Activated B cell treated with CpG ODN at 0.5 μM for 24 hours (primary cell): ENCODE data around the gene TBC1D22A. TPM values are rescaled to one million over a fixed set of nuclear protein-coding genes. Genes with fewer than 3 reads are reported as not detected.

Experiments used
- ATAC-seq: fragments of 200-7000 bp; cut with Tn5 transposase; one replicate; pipeline ENCODE4 v1.10.0; 2021; ENCODE audit warnings: low read depth, mild to moderate bottlenecking, moderate library complexity
- CTCF ChIA-PET: fragments of 350-600 bp; sonication (Branson Sonifier 250); formaldehyde crosslinking; loops from one replicate; lab custom pipeline; 2021; ENCODE audit warnings: antibody characterized with exemption; lab: Charles Lee
- POLR2A ChIA-PET: fragments of 350-600 bp; sonication (Branson Sonifier 250); formaldehyde crosslinking; loops from one replicate; lab custom pipeline; 2021; ENCODE audit warnings: antibody characterized with exemption; lab: Charles Lee
- DNase-seq: peaks from one replicate; pipeline ENCODE4 v3.0.0; 2022
- H3K27ac Mint-ChIP-seq: one replicate; pipeline ENCODE4 v1.8.0; 2020; ENCODE audit warnings: mixed read lengths
- H3K27me3 Mint-ChIP-seq: one replicate; pipeline ENCODE4 v1.8.0; 2021; ENCODE audit warnings: mixed read lengths
- H3K36me3 Mint-ChIP-seq: one replicate; pipeline ENCODE4 v1.8.0; 2021; ENCODE audit warnings: low read depth, mixed read lengths
- H3K4me1 Mint-ChIP-seq: one replicate; pipeline ENCODE4 v1.8.0; 2021; ENCODE audit warnings: mixed read lengths
- H3K4me3 Mint-ChIP-seq: one replicate; pipeline ENCODE4 v1.8.0; 2020; ENCODE audit warnings: mild to moderate bottlenecking, mixed read lengths
- H3K9me3 Mint-ChIP-seq: one replicate; pipeline ENCODE4 v1.8.0; 2020; ENCODE audit warnings: mixed read lengths
- intact Hi-C: fragments of 100-400 bp; cut with micrococcal nuclease; formaldehyde crosslinking; loops from one replicate; pipeline ENCODE4 v1.15.1; 2024
- total RNA-seq: library from RNA; stranded (reverse); gene quantifications from 2 replicates; pipeline ENCODE4 v1.2.3, GENCODE V29; 2022
- TF ChIP-seq, protein P1 (sequence below): fragments of 200-600 bp; IDR thresholded peaks from one replicate; pipeline ENCODE4 v1.8.0; 2022; ENCODE audit warnings: antibody characterized with exemption, mild to moderate bottlenecking

The TBC1D22A gene
- total RNA-seq, 1 donor from 2014 or later = 85.9 TPM

DNA sequence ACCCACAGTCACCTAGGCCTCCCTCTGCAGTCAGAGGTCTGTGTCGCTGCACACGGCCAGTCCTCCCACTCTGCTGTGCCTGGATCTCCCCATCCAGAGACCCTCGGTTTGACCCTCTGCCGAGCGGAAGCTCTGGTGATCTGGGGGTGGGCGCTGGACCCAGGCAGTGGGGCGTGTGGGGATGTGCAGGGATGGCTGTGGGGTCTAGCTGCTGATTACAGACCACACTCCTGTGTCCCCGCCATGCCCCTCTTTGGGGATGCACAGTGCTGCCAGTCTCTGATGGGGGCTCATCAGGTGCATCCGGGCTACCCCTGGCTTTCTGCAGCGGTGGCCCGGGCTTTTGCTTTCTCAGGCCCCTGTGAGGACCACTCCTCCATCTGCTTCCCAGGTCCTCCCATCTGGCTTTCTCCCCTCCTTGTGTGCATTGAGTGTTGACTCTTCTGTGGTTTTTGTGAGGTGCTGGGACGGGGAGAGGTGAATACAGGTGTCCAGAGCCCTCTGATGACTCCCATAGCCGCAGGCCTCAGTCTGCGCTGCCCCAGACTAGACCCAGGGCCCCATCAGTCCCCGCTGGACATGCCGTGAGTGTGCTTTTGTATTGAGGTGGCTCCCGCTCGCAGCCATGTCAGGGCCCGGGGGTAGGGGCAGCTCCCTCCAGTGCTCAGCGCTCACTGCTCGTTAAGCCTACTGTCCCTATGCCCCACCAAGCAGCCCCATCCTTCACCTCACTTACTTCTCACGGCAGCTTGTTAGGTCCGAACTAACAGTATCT, 251.6 kb downstream of the TBC1D22A start:
- no peaks in the 10 kb centered on the region for H3K9me3 Mint-ChIP-seq
- H3K36me3 Mint-ChIP-seq = peaks cover 75% of the 10 kb centered on the region
- no peak overlapping the region for H3K4me3 Mint-ChIP-seq
- POLR2A ChIA-PET = no interaction called here
- ATAC-seq (no peak), DNase-seq (no peak)
- no peak overlapping the region for H3K27ac Mint-ChIP-seq
- no peaks in the 10 kb centered on the region for H3K27me3 Mint-ChIP-seq
- peaks cover 15% of the 10 kb centered on the region for H3K4me1 Mint-ChIP-seq
- intact Hi-C loops = no loop called here
- TF ChIP-seq, protein P1, sequence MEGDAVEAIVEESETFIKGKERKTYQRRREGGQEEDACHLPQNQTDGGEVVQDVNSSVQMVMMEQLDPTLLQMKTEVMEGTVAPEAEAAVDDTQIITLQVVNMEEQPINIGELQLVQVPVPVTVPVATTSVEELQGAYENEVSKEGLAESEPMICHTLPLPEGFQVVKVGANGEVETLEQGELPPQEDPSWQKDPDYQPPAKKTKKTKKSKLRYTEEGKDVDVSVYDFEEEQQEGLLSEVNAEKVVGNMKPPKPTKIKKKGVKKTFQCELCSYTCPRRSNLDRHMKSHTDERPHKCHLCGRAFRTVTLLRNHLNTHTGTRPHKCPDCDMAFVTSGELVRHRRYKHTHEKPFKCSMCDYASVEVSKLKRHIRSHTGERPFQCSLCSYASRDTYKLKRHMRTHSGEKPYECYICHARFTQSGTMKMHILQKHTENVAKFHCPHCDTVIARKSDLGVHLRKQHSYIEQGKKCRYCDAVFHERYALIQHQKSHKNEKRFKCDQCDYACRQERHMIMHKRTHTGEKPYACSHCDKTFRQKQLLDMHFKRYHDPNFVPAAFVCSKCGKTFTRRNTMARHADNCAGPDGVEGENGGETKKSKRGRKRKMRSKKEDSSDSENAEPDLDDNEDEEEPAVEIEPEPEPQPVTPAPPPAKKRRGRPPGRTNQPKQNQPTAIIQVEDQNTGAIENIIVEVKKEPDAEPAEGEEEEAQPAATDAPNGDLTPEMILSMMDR = no peak
- CTCF ChIA-PET = no interaction called here

DNA sequence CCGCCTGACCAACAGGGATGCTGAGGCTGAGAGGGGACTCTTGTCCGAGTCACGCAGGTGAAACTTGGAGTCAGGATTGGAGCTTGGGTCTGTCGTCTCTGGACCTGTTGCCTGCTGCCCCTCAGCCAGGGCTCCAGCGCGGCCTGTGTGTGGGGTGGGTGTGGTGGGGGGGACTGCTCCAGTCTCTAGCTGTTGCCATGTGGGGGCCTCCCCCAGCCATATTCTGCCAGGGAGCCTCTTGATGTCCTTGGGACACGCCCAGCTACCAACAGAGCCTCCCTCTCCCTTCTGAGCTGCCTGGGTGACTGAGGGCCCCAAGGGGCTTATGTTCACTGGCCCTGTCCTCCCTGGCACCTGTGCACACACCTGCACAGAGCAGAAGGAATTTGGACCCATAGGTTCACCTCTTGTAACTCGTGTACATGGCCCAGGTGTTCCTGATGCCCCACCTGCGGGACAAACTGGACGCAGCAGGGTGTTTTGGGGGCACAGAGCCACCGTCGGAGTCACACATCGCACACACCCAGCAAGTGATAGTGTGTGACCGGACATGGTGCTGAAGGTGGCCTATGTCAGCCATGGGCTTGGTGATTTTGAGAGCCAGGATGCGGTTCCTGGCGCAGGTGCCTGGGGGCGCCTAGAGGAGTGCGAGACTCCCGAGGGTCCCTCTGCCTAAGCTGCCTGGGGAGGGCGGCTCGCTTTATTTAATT, 252.3 kb downstream of the TBC1D22A start:
- ATAC-seq = no peak
- Mint-ChIP-seq H3K4me1 (peaks cover 15% of the 10 kb centered on the region), H3K4me3 (no peak overlapping the region), H3K27ac (no peak overlapping the region), H3K36me3 (peaks cover 82% of the 10 kb centered on the region), H3K9me3 (no peaks in the 10 kb centered on the region), H3K27me3 (no peaks in the 10 kb centered on the region)
- DNase-seq = no peak
- TF ChIP-seq, protein P1 = no peak
- intact Hi-C loops = no loop called here
- CTCF ChIA-PET = no interaction called here
- POLR2A ChIA-PET = no interaction called here

DNA sequence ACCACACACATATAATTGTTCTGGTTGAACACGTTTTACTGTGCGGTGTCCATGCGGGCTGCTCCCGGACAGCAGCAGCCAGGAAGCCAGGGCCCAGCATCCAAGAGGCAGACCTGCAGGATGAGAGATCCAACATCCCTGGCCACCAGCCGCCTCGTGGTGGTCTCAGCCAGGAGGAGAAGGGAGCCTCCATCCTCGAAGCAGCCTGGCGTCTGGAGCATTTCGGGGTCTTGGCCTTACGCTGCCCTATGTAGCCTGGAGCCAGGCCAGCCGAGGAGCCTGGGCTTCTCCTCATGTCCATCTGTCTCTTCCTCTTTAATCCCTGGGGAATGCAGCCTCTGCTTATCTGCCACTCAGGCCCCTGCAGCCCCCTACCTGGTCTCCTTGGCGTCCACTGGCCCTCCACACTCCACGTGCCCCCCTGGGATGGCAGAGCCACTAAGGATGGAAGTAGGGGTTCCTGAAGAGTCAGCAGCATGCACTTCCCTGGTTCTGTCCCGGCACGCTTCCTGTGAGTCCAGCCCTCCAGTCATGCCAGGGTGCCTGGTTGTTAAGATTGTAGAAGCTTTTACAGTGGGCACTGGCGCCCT, 253.2 kb downstream of the TBC1D22A start:
- peaks cover 83% of the 10 kb centered on the region for H3K36me3 Mint-ChIP-seq
- CTCF ChIA-PET = no interaction called here
- DNase-seq (no peak), ATAC-seq (no peak)
- no peak overlapping the region for H3K27ac Mint-ChIP-seq
- peaks cover 11% of the 10 kb centered on the region for H3K4me1 Mint-ChIP-seq
- no peaks in the 10 kb centered on the region for H3K27me3 Mint-ChIP-seq
- H3K9me3 Mint-ChIP-seq = peaks cover 7% of the 10 kb centered on the region
- intact Hi-C loops = no loop called here
- POLR2A ChIA-PET = no interaction called here
- no peak overlapping the region for H3K4me3 Mint-ChIP-seq
- TF ChIP-seq, protein P1 = no peak

DNA sequence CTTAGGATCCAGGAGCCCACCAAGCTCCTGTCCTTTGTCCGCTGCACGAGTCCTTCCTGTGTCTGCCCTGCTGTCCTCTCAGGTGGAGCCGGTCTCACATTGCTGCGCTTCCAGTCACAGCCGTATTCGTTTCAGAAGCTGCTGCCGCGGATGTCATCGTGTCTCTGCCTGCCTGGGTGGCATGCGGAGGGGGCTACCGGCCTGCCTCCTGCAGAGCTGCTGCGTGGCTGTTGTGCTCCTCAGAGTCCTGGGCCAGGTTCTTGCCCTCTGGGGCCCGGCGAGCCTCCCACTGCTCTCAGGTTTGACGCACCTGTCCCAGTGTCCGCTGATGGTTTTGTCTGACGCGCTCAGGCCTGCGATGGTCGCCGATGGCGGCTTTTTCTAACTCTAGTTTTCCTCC, 254.2 kb downstream of the TBC1D22A start:
- H3K27ac Mint-ChIP-seq = no peak overlapping the region
- POLR2A ChIA-PET = no interaction called here
- no peaks in the 10 kb centered on the region for H3K27me3 Mint-ChIP-seq
- peaks cover 7% of the 10 kb centered on the region for H3K9me3 Mint-ChIP-seq
- DNase-seq = no peak
- CTCF ChIA-PET = no interaction called here
- TF ChIP-seq, protein P1 = no peak
- no peak overlapping the region for H3K4me3 Mint-ChIP-seq
- H3K36me3 Mint-ChIP-seq = peaks cover 80% of the 10 kb centered on the region
- peaks cover 11% of the 10 kb centered on the region for H3K4me1 Mint-ChIP-seq
- intact Hi-C loops = no loop called here
- no peak for ATAC-seq

DNA sequence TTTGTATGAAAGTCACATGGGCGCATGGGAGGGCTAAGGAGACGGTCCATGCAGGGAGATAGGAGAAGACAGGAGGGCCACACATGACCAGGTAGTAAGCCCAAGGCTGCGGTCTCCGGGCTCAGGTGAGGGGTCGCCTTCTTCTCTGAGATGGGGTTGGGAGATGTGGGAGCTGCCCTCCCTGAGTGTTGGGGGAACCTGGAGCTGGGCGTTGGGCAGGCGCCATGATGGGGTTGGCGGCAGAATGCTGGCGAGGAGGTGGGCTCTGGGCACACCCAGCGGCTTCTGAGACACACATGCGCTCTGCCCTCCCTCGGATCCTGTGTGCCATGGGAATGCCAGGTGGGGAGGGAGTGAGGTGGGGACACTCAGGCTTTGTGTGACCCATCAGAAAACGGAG, 254.8 kb downstream of the TBC1D22A start:
- no peak overlapping the region for H3K4me3 Mint-ChIP-seq

More for the DNA sequence above, 254.8 kb downstream of the TBC1D22A start:
- Mint-ChIP-seq H3K9me3 (peaks cover 7% of the 10 kb centered on the region), H3K27ac (no peak overlapping the region), H3K36me3 (peaks cover 77% of the 10 kb centered on the region), H3K4me1 (peaks cover 9% of the 10 kb centered on the region), H3K27me3 (no peaks in the 10 kb centered on the region)
- CTCF ChIA-PET = no interaction called here
- DNase-seq (no peak), ATAC-seq (no peak)
- POLR2A ChIA-PET = no interaction called here
- intact Hi-C loops = no loop called here
- TF ChIP-seq, protein P1 = no peak
